D721Med (cell line): ENCODE data around the gene LSM3.

Experiments used
- DNase-seq: peaks from one replicate; pipeline ENCODE4 v3.0.0; 2011; ENCODE audit warnings: low spot score; ENCODE audit not compliant: insufficient read length
- FAIRE-seq: peaks from 2 replicates; lab custom pipeline; 2011; peaks lifted over from hg19 to GRCh38; lab: Jason Lieb, UNC
- TF ChIP-seq, protein P1 (sequence below): IDR thresholded peaks from 2 replicates; pipeline ENCODE4 v1.5.1; 2012; ENCODE audit warnings: mild to moderate bottlenecking, control low read depth; ENCODE audit not compliant: insufficient read depth; ENCODE audit errors: missing control alignments

The LSM3 gene

DNA sequence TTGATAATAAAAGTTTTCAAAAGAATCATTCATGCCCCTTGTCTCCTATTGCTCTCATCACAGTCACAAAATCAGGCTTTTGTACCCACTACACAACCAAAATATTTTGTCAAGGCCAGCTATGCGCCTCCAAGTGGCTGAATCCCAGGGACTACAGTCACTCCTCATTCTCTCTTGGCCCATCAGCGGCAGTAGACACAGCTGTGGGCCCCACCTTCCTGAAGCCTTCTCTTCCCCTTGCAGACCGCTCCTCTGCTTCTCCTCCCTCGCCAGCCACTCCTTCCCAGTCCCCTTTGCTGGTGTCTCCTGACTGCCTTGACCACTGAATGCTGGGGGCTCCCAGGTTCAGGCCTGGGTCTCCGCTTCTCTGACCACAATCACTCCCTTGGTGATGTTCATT, 52.1 kb downstream of the LSM3 start:
- no peak for FAIRE-seq
- DNase-seq: no peak
- TF ChIP-seq, protein P1, sequence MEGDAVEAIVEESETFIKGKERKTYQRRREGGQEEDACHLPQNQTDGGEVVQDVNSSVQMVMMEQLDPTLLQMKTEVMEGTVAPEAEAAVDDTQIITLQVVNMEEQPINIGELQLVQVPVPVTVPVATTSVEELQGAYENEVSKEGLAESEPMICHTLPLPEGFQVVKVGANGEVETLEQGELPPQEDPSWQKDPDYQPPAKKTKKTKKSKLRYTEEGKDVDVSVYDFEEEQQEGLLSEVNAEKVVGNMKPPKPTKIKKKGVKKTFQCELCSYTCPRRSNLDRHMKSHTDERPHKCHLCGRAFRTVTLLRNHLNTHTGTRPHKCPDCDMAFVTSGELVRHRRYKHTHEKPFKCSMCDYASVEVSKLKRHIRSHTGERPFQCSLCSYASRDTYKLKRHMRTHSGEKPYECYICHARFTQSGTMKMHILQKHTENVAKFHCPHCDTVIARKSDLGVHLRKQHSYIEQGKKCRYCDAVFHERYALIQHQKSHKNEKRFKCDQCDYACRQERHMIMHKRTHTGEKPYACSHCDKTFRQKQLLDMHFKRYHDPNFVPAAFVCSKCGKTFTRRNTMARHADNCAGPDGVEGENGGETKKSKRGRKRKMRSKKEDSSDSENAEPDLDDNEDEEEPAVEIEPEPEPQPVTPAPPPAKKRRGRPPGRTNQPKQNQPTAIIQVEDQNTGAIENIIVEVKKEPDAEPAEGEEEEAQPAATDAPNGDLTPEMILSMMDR: no peak

DNA sequence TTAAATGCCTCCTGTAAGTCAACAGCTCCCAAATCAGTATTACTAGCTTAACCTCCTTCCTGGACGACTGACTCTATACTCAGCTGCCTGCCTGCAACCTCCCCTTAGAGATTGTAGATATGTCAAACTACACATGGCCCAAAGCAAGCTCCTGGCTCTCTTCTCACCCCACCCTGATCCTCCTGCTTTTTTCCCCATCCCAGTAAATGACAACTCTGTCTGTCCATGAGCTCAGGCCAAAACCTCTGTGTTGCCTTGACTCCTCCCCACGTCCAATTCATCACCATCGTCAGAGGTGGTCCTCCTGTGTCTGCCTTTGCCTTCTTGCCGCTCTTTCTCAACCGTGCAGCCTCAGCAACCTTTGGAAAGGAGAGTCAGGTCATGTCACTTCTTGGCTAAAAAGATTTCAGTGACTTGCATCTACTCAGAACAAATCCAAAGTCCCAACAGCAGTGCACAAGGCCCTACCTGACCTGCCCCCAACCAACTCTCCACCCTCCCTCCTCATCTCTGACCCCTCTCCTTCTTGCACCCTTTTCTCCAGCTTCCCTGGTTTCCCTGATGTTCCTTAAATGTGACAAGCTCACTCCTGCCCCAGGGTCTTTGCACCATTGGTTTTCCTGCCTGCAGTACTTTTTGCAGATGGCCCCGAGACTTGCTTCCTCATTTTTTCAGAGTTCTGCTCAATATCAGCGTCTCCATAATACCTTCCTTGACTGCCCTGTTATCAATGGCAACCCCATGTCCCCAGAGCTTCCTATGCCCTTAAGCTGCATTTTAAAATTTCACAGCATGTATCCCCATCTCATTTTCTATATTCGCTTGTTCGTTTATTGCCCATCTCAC, 52.8 kb downstream of the LSM3 start:
- TF ChIP-seq, protein P1: no peak
- no peak for FAIRE-seq
- no peak for DNase-seq

DNA sequence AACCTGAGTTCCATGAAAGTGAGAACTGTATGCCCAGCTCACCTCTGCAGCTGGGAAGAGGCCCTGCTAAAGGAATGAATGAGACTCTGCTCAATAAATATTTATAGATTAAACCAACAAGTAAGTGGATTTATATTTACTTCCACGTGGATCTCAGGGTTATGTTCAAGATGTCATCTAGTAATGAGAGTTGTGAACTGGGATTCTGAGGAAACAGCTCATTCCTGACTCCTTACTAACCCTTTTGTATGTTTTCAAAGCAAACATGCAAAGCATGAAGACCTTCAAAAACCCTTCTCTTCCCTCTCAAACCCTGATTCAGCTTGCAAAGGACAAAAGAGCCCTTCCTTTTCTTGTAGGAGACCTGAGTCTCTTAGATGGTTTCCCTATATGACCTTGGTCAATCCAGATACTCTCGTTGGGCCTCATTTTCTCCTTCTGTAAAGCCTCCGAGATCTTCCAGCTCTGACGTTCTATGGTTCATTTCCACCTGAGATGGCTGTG, 53.4 kb downstream of the LSM3 start:
- FAIRE-seq (no peak), DNase-seq (no peak)
- TF ChIP-seq, protein P1: no peak

DNA sequence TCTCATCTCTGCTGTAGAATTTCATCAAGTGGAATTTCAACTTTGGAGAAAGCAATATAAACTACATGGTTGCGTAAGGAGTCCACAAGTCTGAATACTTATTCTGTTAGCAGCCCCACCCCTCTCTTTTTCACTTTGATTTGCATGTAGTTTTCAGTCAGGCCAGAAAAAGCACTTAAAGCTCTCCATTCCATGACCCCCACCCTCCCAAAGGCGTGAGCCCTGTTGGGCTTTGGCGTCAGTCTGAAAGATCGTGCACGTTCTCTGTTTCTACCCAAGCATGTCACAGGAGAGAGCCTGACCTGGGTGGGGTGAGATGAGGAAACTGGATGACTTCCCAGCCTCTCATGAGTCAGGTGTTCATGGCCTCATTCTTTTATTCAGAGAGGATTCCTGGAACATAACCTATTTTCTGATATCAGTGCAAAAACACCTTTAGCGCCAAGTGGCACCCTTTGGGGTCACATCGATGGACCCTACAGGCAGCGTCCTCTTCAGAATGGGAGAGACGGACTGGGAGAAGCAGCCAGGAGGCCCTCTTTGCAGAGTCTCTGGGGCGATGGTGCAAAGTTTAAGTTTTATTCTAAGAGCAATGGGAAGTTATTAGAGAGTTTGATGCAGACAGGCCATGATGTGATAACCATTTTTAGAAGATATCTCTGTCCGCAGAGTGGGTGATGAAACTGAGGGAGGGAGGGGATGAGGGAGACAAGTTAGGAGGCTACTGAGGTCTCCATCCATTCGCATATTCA, 55.8 kb downstream of the LSM3 start:
- FAIRE-seq: no peak
- DNase-seq: no peak
- TF ChIP-seq, protein P1: no peak

DNA sequence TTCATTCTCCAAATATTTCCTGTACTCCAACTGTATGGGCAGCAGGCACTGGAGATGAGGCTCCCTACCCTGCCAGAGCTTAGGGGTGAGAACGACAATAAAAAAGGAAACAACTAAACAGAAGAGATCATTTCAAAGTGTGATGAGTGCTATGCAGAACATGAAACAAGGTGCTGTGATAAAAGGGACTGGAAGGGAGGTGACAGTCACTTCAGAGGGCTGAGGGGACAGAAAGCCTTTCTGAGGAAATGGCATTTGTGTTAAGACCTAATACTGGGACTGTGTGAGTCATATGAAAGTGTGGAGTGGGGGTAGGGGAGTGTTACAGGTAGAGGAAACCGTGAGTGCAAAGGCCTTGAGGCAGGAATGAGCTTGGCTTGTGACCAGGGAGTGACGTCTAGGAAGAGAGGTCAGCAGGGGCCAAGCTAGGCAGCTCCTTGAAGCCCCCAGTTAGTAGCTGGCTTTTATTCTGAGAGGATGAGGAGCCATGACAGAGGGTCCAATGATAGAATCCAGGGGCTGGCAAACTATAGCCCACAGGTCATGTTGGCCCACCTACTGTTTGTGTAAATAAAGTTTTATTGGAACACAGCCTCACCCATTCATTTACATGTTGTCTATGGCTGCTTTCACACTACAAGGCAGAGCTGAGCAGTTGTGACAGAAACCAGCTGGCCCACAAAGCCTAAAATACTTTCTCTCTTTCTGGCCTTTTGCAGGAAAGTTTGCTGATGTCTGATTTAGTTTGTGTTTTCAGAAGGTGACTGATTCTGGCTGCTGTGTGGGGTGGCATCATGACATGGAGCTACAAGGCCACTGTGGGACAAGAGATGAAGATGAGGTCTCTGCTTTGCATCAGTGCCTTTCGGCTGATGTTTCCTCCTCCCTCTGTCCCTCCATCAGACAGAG, 56.6 kb downstream of the LSM3 start:
- DNase-seq: no peak
- TF ChIP-seq, protein P1: no peak
- no peak for FAIRE-seq

DNA sequence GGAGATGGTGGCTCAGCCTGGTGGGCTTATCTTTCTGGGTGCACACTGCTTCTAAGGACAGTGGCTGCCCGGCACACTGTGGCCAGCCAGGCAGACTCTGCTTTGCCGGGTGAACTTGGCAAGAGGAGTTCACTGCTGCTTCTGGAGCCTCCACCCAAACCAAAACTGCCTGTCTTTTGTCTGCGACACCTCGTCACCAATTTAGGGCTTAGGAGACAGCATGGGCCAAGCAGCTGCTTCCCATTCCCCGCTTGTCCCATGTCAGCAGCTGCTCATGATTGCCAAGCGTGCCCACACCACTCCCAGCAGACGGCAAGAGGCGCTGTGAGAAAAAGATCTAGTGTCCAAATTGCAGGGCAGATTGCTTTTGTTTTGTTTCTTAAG, 57.3 kb downstream of the LSM3 start:
- FAIRE-seq: no peak
- DNase-seq: no peak
- TF ChIP-seq, protein P1: no peak
